ENCODE data around the gene PHTF2. TPM values are rescaled to one million over a fixed set of nuclear protein-coding genes. Genes with fewer than 3 reads are reported as not detected.

Gene PHTF2
- total and polyA plus RNA-seq, 10 of the 15 experiments (the other 5 are each of a cell fraction or from before 2014, with no cell fraction given) = 12.9 to 41.8 (median 27.0) TPM

- Histone ChIP-seq H3K36me3 (ENCODE audit: control insufficient read depth in 2 of 2, insufficient read depth in 2 of 2, low read length in 1 of 2) (no peaks in the 10 kb centered on the region; a peak in 1 of 4 replicates), H2AFZ (ENCODE audit: control insufficient read depth, low read depth, low read length) (no peak overlapping the region), H3K4me1 (ENCODE audit: control insufficient read depth, insufficient read depth, low read length) (no peaks in the 10 kb centered on the region), H3K4me2 (ENCODE audit: control insufficient read depth, insufficient read depth) (no peak overlapping the region), H3K9me3 (replicated peaks; ENCODE audit: control insufficient read depth, insufficient read depth, low read length) (no peaks in the 10 kb centered on the region), H3K79me2 (ENCODE audit: control insufficient read depth, insufficient read depth, low read length) (peaks cover 2% of the 10 kb centered on the region; the same call in 1 of the 2 replicates), H3K9ac (ENCODE audit: control insufficient read depth, insufficient read depth, low read length) (no peak overlapping the region), H4K20me1 (ENCODE audit: control insufficient read depth, insufficient read depth) (no peaks in the 10 kb centered on the region), H3K4me3 (no peak overlapping the region), H3K27ac (ENCODE audit: control insufficient read depth, insufficient read depth) (no peak overlapping the region), H3K27me3 (replicated peaks in 1 of 2; ENCODE audit: control insufficient read depth in 2 of 2, insufficient read depth in 2 of 2, low read length in 1 of 2) (no peaks in the 10 kb centered on the region)
- CTCF ChIA-PET = interaction anchor here (1.1 kb wide), 1 partner anchor 10 kb away, joined by 3 read pairs; no protein-coding TSS in a partner anchor
- POLR2A ChIA-PET = interaction anchor here (0.8 kb wide), 1 partner anchor 41 kb away, joined by 3 read pairs; no protein-coding TSS in a partner anchor
- RAD21 ChIA-PET (ENCODE audit: unreplicated experiment) = no interaction called here
- in situ Hi-C loops (cut with MboI) = no loop called here
- intact Hi-C loops (cut with micrococcal nuclease; ENCODE audit: unreplicated experiment) = no loop called here
- TF ChIP-seq PAX5 (IDR thresholded peaks at IDR 0.05; ENCODE audit: borderline replicate concordance, low read depth, low read length) (no peak), SPI1 (IDR thresholded peaks at IDR 0.05; ENCODE audit: borderline replicate concordance, insufficient read depth, low read depth, low read length) (no peak), NFIC (IDR thresholded peaks at IDR 0.05; ENCODE audit: low read depth, low read length) (no peak), ZBTB40 (IDR thresholded peaks at IDR 0.05; ENCODE audit: borderline replicate concordance) (no peak), MTA3 (IDR thresholded peaks at IDR 0.05; ENCODE audit: borderline replicate concordance, low read length) (no peak), HCFC1 (IDR thresholded peaks at IDR 0.05; ENCODE audit: low read length) (no peak), TAF1 (IDR thresholded peaks at IDR 0.05; ENCODE audit: borderline replicate concordance, low read depth, low read length) (no peak), MEF2B (IDR thresholded peaks at IDR 0.05; ENCODE audit: partially characterized antibody, poor library complexity, severe bottlenecking) (no peak), CTCF (IDR thresholded peaks at IDR 0.05 in 2 of 3, conservative IDR thresholded peaks at IDR 0.05 in 1 of 3; ENCODE audit: control insufficient read depth in 2 of 3, extremely low read depth in 1 of 3, insufficient read depth in 1 of 3, low read depth in 3 of 3, low read length in 3 of 3) (no peak), CEBPB (IDR thresholded peaks at IDR 0.05; ENCODE audit: borderline replicate concordance in 1 of 2, low read depth in 2 of 2, low read length in 2 of 2) (no peak), NR2C2 (IDR thresholded peaks at IDR 0.05; ENCODE audit: borderline replicate concordance, control insufficient read depth, insufficient read length, low read depth) (no peak), RBBP5 (conservative IDR thresholded peaks at IDR 0.05) (no peak), NFXL1 (IDR thresholded peaks at IDR 0.05; ENCODE audit: borderline replicate concordance) (no peak), STAT1 (conservative IDR thresholded peaks at IDR 0.05) (no peak)
- ATAC-seq (no peak), DNase-seq (ENCODE audit: low read depth, low spot score) (no peak), FAIRE-seq (no peak)
- WGBS (ENCODE audit: insufficient coverage, insufficient replicate concordance, low lambda C conversion rate, missing lambda C conversion rate) = 100% methylated on average over 2 of the region's 8 CpGs
- SMC1A ChIA-PET (ENCODE audit: uncharacterized antibody, unreplicated experiment) = no interaction called here
- no TSS peak for BruUV-seq (replicated peaks)
These were observed 47.9 kb downstream of the PHTF2 start for GRCh38 chr7:77846317-77847092.
